ENCODE data around the gene SNRPB2.

SNRPB2 gene

GRCh38 chr20:16740365-16741072, 10.7 kb downstream of the SNRPB2 start:
- DNase-seq = no peak

- DNase-seq = no peak
Measured at GRCh38 chr20:16744178-16744807, 14.5 kb downstream of the SNRPB2 start.

GRCh38 chr20:16745204-16745603, 15.4 kb downstream of the SNRPB2 start:
- no peak for DNase-seq

GRCh38 chr20:16747291-16747811, 17.5 kb downstream of the SNRPB2 start:
- no peak for DNase-seq

- no peak for DNase-seq
Measured at GRCh38 chr20:16748308-16748900, 18.6 kb downstream of the SNRPB2 start, which contains the start of gene OTOR. Gene OTOR, plus strand, starts transcription at chr20:16748358. Its CDS starts 44 bp downstream, at chr20:16748402.

- no peak for DNase-seq
Measured at GRCh38 chr20:16749573-16749972, 19.7 kb downstream of the SNRPB2 start.

GRCh38 chr20:16752082-16752481, 22.3 kb downstream of the SNRPB2 start:
- DNase-seq = no peak

- no peak for DNase-seq
Measured at GRCh38 chr20:16752901-16753300, 23.1 kb downstream of the SNRPB2 start.

GRCh38 chr20:16758454-16759180, 28.8 kb downstream of the SNRPB2 start:
- no peak for DNase-seq

- DNase-seq = no peak
Measured at GRCh38 chr20:16759181-16759563, 29.3 kb downstream of the SNRPB2 start.

GRCh38 chr20:16760431-16761304, 30.8 kb downstream of the SNRPB2 start:
- DNase-seq = no peak

- DNase-seq = peak; percentile 61
Measured at GRCh38 chr20:16761305-16761829, 31.5 kb downstream of the SNRPB2 start.

- no peak for DNase-seq
Measured at GRCh38 chr20:16764560-16764959, 34.7 kb downstream of the SNRPB2 start.

GRCh38 chr20:16771213-16771612, 41.4 kb downstream of the SNRPB2 start:
- no peak for DNase-seq

GRCh38 chr20:16775961-16776360, 46.1 kb downstream of the SNRPB2 start:
- DNase-seq = no peak

GRCh38 chr20:16777126-16777525, 47.3 kb downstream of the SNRPB2 start:
- DNase-seq = no peak

GRCh38 chr20:16778159-16778558, 48.3 kb downstream of the SNRPB2 start:
- DNase-seq = no peak

- DNase-seq = no peak
Measured at GRCh38 chr20:16781496-16781895, 51.7 kb downstream of the SNRPB2 start.

GRCh38 chr20:16785226-16785625, 55.4 kb downstream of the SNRPB2 start:
- no peak for DNase-seq
